ENCODE measurements around the gene MYL4. TPM values are rescaled to one million over a fixed set of nuclear protein-coding genes. Genes with fewer than 3 reads are reported as not detected.

MYL4 gene
- total RNA-seq, 1 experiment from 2014 or later, result not detected

Small RNA genes lying within 50 kb of the gene (small RNA-seq; reads per million reads assigned to genes)
- 0 reads per million in 2 experiments for gene RNU7-186P

Other genes starting within 250 kb of the MYL4 start
- gene RPRML, start 230.1 kb upstream of the MYL4 start, total RNA-seq (2014; rRNA removed; shearing (Covaris generic)), result not detected in 2 replicates
- 106 and 130 TPM in 2 replicates for gene CDC27, start 20.1 kb upstream of the MYL4 start, total RNA-seq (2014; rRNA removed; shearing (Covaris generic))
- 11.5 and 12.1 TPM in 2 replicates for gene ITGB3, start 44.5 kb downstream of the MYL4 start, total RNA-seq (2014; rRNA removed; shearing (Covaris generic))
- 1.8 and 2.7 TPM in 2 replicates for gene EFCAB13, start 114.6 kb downstream of the MYL4 start, total RNA-seq (2014; rRNA removed; shearing (Covaris generic))

Data from SK-MEL-5 (cell line).